NCI-H1694 treated with DMSO at 0.1 percent for 48 hours (cell line): Measurements from ENCODE around the gene COL23A1.
"Not testable (repeated sequence)": the region's sequence is repeated elsewhere in the genome, so short reads cannot be mapped to it uniquely, and the experiment has no call there.

ENCODE experiments used
- DNase-seq: peaks from one replicate; lab custom pipeline; 2025; lab: John Stamatoyannopoulos, UW

The COL23A1 gene

DNA sequence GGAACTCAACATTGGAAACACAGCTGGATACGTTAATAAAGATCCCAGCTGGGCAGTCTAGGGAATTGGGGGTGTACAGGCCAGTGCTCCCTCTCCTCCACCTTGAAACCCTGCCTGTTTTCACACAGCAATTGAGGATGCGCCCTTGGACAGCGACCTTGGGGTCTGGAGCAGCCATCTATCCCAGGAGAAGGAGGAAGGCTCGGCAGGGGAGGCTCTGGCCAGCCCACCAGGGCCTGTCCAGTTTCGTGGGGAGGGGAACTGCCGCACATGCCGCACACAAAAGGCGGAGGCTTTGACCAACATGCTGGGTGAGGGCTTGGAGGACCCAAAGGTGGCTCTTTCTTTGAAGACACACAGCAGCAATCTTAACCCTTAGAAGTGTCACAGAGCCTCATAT is 1.4 kb downstream of the COL23A1 start:
- DNase-seq = no peak

DNA sequence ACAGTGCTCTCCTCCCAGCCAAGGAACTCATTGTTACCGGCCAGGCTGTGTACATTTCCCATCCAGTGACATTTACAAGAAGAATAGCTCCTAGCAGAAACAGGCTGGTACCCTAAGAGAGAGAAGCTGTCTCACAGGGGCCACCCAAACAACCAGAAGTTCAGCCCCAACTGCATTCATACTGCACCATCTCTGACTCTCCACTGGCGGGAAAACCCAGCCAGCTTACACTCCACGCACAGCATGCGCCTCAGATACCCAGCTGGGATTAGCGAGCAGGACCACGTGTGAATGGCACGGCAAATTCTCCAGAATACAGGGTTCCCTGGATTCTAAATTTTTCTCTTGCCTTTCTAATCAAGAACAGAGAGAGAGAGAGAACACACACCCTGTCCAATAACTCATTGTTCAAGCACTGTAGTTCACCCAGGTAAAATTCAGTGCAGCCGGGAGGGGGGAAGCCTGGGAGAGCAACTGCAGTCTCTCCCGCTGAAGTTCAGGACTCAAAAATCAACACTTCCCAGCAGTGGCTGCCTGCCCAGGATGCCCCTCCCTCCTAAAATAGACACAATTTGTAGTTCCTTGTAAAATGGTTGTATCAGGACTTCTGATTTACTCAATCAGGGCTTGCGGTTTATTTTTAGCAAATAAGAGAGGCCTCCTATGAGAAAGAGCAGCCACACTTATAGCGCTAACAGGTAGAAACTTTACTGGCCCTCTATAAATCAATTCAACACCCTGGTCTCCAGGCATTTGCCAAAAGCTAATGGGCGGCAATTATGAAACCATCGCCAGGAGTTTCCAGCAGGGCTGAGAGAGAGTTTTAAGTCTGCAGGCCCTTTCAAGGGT is 2.2 kb downstream of the COL23A1 start:
- no peak for DNase-seq

- no peak for DNase-seq
Measured at GRCh38 chr5:178586396-178586795, 3.8 kb downstream of the COL23A1 start.

DNA sequence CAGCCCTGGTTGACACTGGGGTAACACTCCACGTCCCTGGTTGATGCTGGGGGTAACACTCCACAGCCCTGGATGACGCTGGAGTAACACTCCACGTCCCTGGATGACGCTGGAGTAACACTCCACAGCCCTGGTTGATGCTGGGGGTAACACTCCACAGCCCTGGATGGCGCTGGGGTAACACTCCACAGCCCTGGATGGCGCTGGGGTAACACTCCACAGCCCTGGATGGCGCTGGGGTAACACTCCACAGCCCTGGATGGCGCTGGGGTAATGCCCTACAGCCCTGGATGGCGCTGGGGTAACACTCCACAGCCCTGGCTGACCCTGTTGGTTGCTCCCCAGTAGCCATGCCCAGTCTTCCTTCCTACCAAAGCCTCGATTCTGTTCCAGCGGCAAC is 4.8 kb downstream of the COL23A1 start:
- not testable (repeated sequence) for DNase-seq

DNA sequence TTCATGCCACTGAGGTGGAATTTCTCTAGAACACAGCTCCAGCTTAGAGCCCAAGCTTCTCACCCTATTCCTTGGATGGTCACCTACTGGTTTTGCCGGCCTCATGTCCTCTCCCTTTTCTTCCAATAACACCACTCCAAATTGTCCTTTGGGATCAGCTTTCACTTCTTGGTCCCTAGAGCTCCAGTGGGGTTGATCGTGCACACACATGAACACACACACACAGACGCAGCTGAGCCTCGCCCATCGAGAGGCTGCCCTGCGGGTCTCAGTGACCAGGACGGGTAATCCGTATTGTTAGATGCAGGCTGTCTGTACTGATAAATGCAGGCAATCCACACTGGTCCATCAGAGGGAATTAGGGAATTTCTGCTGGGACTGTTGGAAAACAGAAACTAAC is 6.9 kb downstream of the COL23A1 start:
- no peak for DNase-seq

DNA sequence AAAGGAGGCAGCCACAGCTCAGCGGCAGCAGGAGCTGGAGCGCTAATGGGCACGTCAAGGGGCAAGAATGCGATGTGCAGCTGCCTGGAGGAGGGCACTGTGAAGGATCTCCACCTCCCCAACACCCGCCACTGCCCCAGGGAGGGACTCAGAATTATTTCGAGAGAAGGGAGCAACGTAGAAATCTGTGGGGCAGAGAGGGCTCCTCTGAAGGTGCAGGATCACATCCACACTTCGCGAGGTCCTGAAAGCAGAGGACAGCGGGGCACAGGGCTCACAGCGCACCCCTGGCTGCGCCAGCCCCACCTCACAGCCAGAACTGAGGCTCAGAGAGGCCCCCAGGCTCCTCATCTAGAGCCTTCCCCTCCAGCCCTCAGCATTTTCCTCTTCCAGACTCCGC is 7.9 kb downstream of the COL23A1 start:
- DNase-seq = no peak

DNA sequence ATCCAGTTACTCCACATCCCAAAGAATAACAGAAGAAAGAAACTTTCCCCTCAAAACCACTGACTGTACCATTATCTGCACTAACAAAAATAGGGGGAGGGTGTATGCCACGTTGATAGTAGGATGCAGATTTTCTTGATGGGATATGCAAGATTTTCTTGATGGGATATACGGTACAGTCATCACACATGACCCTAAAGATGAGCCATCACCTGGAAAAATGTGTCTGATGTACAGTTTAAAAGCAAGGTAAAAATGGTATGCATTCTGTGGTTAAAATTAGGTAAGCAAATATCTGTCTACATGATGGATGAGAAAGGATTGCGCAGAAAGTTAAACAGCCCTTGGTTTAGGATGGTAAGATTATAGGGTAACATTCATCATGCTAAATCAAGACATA is 8.6 kb downstream of the COL23A1 start:
- no peak for DNase-seq

DNA sequence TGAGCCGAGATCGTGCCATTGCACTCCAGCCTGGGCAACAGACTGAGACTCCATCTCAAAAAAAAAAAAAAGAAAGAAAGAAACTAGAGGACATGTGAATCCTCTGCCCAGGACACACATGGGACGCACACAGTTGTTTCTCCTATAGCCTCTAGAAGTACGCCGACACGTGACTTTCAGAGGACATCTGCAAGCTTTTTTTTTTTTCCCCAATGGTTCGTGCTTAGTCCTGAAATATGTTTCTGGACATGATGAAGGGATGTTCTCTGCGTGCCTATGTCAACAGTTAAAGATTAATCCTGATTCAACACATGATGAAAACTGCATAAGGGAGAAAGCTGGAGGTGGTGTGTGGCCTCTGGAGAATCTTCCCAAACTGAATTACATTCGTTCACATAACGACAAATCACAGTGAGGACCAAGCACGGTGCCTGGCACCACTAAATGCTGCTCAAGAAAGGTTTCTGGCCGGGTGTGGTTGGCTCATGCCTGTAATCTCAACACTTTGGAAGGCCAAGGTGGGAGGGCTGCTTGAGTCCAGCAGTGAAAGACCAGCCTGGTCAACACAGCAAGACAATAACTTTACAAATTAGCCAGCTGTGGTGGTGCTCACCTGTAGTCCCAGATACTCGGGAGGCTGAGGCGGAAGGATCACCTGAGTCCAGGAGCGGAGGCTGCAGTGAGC is 9.8 kb downstream of the COL23A1 start:
- no peak for DNase-seq

DNA sequence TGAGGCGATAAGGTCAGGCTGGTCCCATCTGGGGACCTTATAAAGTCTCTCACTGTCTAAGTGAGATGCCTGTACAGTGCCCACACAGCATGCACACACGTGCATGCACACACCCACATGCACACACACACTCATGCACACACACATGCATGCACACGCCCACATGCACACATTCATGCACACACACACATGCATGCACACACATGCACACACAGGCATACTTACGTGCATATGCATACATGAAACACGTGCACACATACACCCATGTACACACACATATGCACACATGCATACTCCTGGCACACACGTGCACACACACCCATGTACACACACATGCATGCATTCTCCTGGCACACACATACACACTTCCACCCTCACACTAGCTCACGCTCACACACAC is 12.2 kb downstream of the COL23A1 start:
- DNase-seq = no peak

GRCh38 chr5:178577376-178577839 is 12.8 kb downstream of the COL23A1 start:
- no peak for DNase-seq

GRCh38 chr5:178576591-178577351 is 13.4 kb downstream of the COL23A1 start:
- no peak for DNase-seq

GRCh38 chr5:178573216-178573615 is 17.0 kb downstream of the COL23A1 start:
- DNase-seq = no peak

GRCh38 chr5:178572617-178573016 is 17.6 kb downstream of the COL23A1 start:
- no peak for DNase-seq

GRCh38 chr5:178569485-178569884 is 20.7 kb downstream of the COL23A1 start:
- DNase-seq = no peak

DNA sequence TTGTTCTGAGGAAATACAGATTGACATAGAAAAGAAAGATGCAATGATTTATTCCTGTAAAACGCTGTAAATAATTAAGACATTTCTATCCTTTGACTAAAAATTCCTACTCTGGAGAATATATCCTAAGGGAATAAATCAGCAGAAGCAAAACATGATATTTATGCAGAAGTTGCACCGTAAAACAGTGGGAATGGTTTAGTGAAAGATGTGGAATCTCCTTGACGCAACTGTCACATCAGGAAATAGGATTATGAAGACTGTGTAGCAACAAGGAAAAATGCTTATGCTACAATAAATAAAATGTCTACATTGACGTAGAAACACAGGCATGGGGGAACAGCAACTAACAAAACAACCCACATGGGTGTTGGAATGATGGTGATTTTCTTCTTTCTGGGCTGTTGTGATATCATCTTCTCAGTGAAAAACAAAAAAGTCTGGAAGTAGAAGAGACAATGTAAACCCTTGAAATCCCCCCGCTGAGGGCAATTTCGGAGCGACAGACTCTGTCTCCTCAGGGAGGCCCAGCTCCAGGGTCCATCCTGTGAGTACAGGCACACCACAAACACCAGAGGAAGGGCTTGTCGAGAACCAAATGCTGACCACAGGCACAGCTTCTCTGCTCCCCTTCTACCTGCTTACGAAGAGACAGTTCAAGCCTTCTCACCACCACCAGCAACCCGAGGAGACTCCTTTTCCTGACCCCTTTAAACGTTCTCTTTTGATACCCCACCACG is 25.2 kb downstream of the COL23A1 start:
- no peak for DNase-seq

- no peak for DNase-seq
Measured at GRCh38 chr5:178564397-178564796, 25.8 kb downstream of the COL23A1 start.

GRCh38 chr5:178563621-178564020 is 26.6 kb downstream of the COL23A1 start:
- no peak for DNase-seq

GRCh38 chr5:178561746-178562264 is 28.4 kb downstream of the COL23A1 start:
- DNase-seq = no peak

DNA sequence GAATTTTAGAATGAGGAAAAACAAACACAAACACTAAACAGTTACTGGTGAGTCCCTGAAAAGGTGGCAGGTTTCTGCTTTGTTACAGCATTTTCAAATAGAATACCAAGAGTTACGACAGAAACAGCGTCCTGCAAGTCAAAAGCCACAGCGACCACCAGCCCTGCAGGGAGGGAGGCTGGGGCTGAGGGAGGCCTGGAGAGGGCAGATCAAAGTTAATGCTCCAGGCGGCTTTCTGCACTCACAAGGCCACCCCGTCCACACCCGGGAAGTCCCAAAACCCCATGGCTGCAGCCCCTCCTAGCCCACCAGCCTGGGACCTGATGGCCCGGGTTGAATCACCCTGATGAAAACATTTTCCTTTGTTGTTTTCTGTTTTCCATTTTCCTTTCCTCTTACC is 29.3 kb downstream of the COL23A1 start:
- no peak for DNase-seq

DNA sequence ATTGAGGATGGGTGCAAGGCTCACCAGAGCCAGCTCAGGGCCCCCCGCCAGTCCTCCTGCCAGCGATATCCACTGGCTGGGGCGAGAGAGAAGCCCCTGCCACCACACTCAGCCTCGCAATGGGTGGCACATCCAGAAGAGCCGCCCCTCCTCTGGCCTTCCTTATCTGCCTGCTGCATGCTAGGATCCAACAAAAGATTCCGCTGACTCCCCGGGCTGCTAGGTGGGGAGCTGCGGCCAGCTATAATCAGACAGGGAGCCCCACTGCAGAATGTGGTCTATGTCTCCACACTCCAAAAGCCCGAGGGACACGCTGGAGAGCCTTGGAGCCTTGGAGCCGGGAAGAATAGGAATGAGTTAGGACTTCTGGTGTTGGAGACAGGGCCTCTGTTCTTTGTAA is 32.8 kb downstream of the COL23A1 start:
- no peak for DNase-seq

- DNase-seq = no peak
Measured at GRCh38 chr5:178555771-178556211, 34.4 kb downstream of the COL23A1 start.

DNA sequence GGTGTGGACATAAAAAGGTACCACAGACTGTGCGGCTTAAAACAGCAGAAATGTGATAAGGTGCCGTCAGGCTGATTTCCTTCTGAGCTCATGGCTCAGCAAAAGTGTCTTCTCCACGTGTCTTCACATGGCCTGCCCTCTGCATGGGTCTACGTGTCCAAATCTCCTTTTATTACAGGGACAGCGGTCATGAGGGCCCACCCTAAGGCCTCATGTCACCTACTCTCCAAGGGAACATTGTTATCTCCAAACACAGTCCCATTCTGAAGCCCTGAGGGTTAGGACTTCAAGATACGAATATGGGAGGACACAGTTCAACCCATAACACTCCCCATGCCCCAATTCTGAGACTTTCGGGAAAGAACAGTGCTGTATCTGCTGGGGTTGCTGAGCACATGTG is 35.2 kb downstream of the COL23A1 start:
- DNase-seq = no peak
